Natural killer cell (primary cell): ENCODE measurements around the gene C14orf132. TPM values are rescaled to one million over a fixed set of nuclear protein-coding genes. Genes with fewer than 3 reads are reported as not detected.

ENCODE experiments used
- ATAC-seq, 3 donors: fragments of 150-1000 bp in 2 of 3; fragments of 200-7000 bp in 1 of 3; cut with Tn5 transposase; 1 replicate in 1 of 3; 2 replicates in 2 of 3; pipeline ENCODE4 v1.10.0; 2021; ENCODE audit warnings: mild to moderate bottlenecking in 2 of 3, moderate library complexity in 2 of 3
- DNase-seq, 2 donors: peaks; one replicate each; pipeline versions ENCODE4 v3.0.0 to v3.0.0-alpha.2; 2013 to 2021; ENCODE audit warnings: mixed read lengths in 1 of 2
- H3K27ac ChIP-seq: one replicate; pipeline ENCODE4 v1.5.1; 2013; ENCODE audit warnings: mild to moderate bottlenecking, low read length
- H3K27me3 ChIP-seq: one replicate; pipeline ENCODE4 v1.6.1; 2013; ENCODE audit warnings: low read length; ENCODE audit not compliant: control insufficient read depth, insufficient read depth
- H3K36me3 ChIP-seq: one replicate; pipeline ENCODE4 v1.6.1; 2013; ENCODE audit warnings: low read length; ENCODE audit not compliant: control insufficient read depth, insufficient read depth
- H3K4me1 ChIP-seq: one replicate; pipeline ENCODE4 v1.6.1; 2013; ENCODE audit warnings: low read length; ENCODE audit not compliant: control insufficient read depth, insufficient read depth
- H3K4me3 ChIP-seq: one replicate; pipeline ENCODE4 v1.5.1; 2013; ENCODE audit warnings: low read length
- H3K9me3 ChIP-seq: one replicate; pipeline ENCODE4 v1.6.1; 2013; ENCODE audit warnings: low read length; ENCODE audit not compliant: control insufficient read depth, insufficient read depth
- H3K27ac Mint-ChIP-seq, 2 donors: one replicate each; pipeline ENCODE4 v1.8.0; 2022; ENCODE audit warnings: mild to moderate bottlenecking in 2 of 2, mixed read lengths in 2 of 2, moderate library complexity in 1 of 2
- H3K27me3 Mint-ChIP-seq, 2 donors: one replicate each; pipeline ENCODE4 v1.8.0; 2022; ENCODE audit warnings: low read depth in 2 of 2, mixed read lengths in 2 of 2
- H3K36me3 Mint-ChIP-seq: one replicate; pipeline ENCODE4 v1.8.0; 2022; ENCODE audit warnings: mixed read lengths
- H3K4me1 Mint-ChIP-seq, 2 donors: one replicate each; pipeline ENCODE4 v1.8.0; 2022; ENCODE audit warnings: mixed read lengths in 2 of 2
- H3K4me3 Mint-ChIP-seq: one replicate; pipeline ENCODE4 v1.8.0; 2022; ENCODE audit warnings: mild to moderate bottlenecking, moderate library complexity, mixed read lengths
- H3K9me3 Mint-ChIP-seq, 2 donors: one replicate each; pipeline ENCODE4 v1.8.0; 2022; ENCODE audit warnings: mixed read lengths in 2 of 2
- WGBS: methylation state at CpG from one replicate; pipeline ENCODE4 v1.1.7; 2013; ENCODE audit warnings: missing lambda C conversion rate; ENCODE audit not compliant: insufficient coverage; 5-methylcytosine and 5-hydroxymethylcytosine counted together
- intact Hi-C: fragments of 100-400 bp; cut with micrococcal nuclease; formaldehyde crosslinking; loops from one replicate; pipeline ENCODE4 v1.14.2; 2022
- total RNA-seq, 4 donors: library from RNA; stranded (reverse); fragments of 120-200 nt in 1 of 4; gene quantifications; one replicate each; pipeline versions ENCODE4 v1.2.3 to v1.2.4, GENCODE V29; 2013 to 2022
- TF ChIP-seq, protein P1 (sequence below): fragments of 200-600 bp; IDR thresholded peaks from one replicate; pipeline ENCODE4 v1.8.0; 2022; ENCODE audit warnings: antibody characterized with exemption

Gene C14orf132
- total RNA-seq, 3 donors from 2014 or later (not counting 1 experiment from before 2014, with no cell fraction given): 0.07 to 0.23 TPM; not detected in 1

GRCh38 chr14:96058576-96059200 is 19.5 kb downstream of the C14orf132 start:
- H3K4me3 Mint-ChIP-seq: no peak overlapping the region
- H3K36me3 Mint-ChIP-seq: no peaks in the 10 kb centered on the region
- H3K36me3 ChIP-seq: no peaks in the 10 kb centered on the region
- DNase-seq (no peak), ATAC-seq (no peak)
- H3K27ac Mint-ChIP-seq: no peak overlapping the region
- no peaks in the 10 kb centered on the region for H3K9me3 Mint-ChIP-seq
- WGBS: 80% methylated on average over 5 of the region's 5 CpGs
- no peak overlapping the region for H3K27ac ChIP-seq
- no peaks in the 10 kb centered on the region for H3K4me1 ChIP-seq
- H3K4me1 Mint-ChIP-seq: no peaks in the 10 kb centered on the region
- intact Hi-C loops: no loop called here
- H3K27me3 Mint-ChIP-seq: peaks cover 6 to 25% of the 10 kb centered on the region in 2 donors
- H3K9me3 ChIP-seq: no peaks in the 10 kb centered on the region
- H3K27me3 ChIP-seq: no peaks in the 10 kb centered on the region
- H3K4me3 ChIP-seq: no peak overlapping the region
- TF ChIP-seq, protein P1, sequence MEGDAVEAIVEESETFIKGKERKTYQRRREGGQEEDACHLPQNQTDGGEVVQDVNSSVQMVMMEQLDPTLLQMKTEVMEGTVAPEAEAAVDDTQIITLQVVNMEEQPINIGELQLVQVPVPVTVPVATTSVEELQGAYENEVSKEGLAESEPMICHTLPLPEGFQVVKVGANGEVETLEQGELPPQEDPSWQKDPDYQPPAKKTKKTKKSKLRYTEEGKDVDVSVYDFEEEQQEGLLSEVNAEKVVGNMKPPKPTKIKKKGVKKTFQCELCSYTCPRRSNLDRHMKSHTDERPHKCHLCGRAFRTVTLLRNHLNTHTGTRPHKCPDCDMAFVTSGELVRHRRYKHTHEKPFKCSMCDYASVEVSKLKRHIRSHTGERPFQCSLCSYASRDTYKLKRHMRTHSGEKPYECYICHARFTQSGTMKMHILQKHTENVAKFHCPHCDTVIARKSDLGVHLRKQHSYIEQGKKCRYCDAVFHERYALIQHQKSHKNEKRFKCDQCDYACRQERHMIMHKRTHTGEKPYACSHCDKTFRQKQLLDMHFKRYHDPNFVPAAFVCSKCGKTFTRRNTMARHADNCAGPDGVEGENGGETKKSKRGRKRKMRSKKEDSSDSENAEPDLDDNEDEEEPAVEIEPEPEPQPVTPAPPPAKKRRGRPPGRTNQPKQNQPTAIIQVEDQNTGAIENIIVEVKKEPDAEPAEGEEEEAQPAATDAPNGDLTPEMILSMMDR: no peak

DNA sequence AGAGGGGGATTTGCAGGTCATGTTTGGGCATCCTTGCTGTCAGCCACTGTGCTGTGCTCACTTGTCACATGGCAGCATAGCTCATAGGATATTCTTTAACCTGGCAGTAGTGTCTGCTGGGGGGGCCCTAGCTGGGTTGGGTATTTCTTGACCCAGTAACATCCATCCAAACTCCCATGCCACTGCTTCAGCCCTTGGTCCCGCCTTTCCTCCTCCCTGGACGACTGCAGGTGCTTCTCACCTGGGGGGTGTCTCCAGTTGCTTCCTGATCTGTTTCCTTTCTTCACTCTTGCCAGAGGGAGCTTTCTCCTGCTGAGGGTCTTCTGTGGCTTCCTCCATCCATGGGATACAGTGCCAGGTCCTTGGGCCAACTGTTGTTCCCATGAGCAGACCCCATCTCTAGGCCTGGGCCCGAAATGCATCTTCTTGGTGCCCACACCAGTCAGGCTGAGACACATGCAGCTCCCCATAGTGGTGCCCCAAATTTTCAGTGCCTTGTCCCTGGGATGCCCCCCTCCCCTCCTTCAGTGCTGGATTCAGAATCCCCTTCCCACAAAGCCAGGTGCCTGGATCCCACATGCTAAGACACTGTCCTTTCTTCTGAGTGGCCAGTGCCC is 20.5 kb downstream of the C14orf132 start:
- no peaks in the 10 kb centered on the region for H3K4me1 Mint-ChIP-seq
- TF ChIP-seq, protein P1: no peak
- Histone ChIP-seq H3K27me3 (no peaks in the 10 kb centered on the region), H3K4me1 (no peaks in the 10 kb centered on the region), H3K4me3 (no peak overlapping the region), H3K36me3 (no peaks in the 10 kb centered on the region), H3K27ac (no peak overlapping the region), H3K9me3 (no peaks in the 10 kb centered on the region)
- ATAC-seq (no peak), DNase-seq (no peak)
- H3K27me3 Mint-ChIP-seq: peaks cover 8 to 19% of the 10 kb centered on the region in 2 donors
- H3K27ac Mint-ChIP-seq: no peak overlapping the region
- no peak overlapping the region for H3K4me3 Mint-ChIP-seq
- intact Hi-C loops: no loop called here
- no peaks in the 10 kb centered on the region for H3K36me3 Mint-ChIP-seq
- WGBS: 64% methylated on average over 3 of the region's 3 CpGs
- no peaks in the 10 kb centered on the region for H3K9me3 Mint-ChIP-seq

DNA sequence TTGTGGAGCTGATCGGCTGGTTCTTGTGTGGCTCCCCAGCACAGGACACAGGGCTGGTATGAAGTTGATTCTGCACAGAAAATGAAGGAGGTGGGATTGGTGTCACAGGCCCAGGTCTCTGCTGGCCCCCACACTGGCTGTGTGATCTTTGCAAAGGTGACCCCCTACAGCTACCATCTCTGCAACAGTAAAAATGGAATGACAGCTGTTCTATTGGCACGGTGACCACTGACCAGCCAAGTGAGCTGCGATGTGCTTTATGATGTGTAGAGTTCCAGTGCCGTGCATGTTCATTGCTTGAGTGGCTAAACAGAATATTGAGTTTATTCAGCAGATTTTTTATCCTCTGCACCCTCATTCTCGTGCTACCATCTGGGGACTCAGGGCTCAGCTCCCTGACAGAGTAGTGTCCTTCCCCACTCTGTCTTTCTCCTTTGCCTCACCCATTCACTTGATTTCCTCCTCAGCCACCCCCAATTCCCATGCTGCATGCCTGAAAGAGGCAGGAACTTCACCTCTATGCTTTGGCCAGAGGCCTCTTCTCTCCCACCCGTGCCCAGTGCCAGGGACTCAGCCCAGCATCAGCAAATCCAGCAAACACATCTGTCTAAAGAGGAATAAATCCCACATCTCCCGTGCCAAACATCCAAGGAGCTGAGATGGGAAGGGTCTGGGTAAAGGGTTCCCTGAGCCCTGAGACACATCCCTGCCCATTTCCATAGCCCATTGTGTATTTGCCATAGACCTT is 21.2 kb downstream of the C14orf132 start:
- no peaks in the 10 kb centered on the region for H3K9me3 Mint-ChIP-seq
- no peaks in the 10 kb centered on the region for H3K4me1 ChIP-seq
- H3K9me3 ChIP-seq: no peaks in the 10 kb centered on the region
- H3K36me3 Mint-ChIP-seq: no peaks in the 10 kb centered on the region
- no peaks in the 10 kb centered on the region for H3K4me1 Mint-ChIP-seq
- no peaks in the 10 kb centered on the region for H3K36me3 ChIP-seq
- H3K27ac ChIP-seq: no peak overlapping the region
- 82% methylated on average over 7 of the region's 7 CpGs for WGBS
- H3K4me3 Mint-ChIP-seq: no peak overlapping the region
- ATAC-seq (no peak), DNase-seq (no peak)
- intact Hi-C loops: no loop called here
- no peak overlapping the region for H3K4me3 ChIP-seq
- H3K27me3 ChIP-seq: no peaks in the 10 kb centered on the region
- H3K27me3 Mint-ChIP-seq: peaks cover 8 to 12% of the 10 kb centered on the region in 2 donors
- TF ChIP-seq, protein P1: no peak
- no peak overlapping the region for H3K27ac Mint-ChIP-seq
